ENCODE data around the gene XYLT1.

XYLT1 gene

DNA sequence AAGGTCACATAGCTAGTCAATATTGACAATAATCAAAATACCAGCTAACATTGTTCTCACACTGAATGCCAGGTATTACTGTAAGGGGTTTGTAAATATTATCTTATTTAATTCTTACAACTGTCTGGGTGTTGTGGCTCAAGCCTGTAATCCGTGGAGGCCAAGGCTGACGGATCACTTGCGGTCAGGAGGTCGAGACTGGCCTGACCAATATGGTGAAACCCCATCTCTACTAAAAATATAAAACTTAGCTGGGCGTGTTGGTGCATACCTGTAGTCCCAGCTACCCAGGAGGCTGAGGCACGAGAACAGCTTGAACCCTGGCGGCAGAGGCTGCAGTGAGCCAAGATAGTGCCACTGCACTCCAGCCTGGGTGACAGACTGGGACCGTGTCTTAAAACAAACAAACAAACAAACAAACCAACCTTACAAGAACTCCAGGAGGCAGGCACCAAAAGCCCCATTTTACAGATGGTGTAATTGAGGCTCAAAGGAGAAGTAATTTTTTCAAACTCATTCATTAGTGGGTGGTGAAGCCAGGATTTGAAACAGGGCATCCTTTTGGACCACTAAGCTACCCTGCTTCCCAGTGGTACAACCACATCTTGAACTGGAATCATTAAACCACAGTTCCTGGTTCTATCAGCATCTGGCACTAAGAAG is 104.3 kb downstream of the XYLT1 start:
- DNase-seq = no peak
- H2BK5ac ChIP-seq (ENCODE audit: low read length) = no peak overlapping the region
- peaks cover 4% of the 10 kb centered on the region for H3K79me1 ChIP-seq (ENCODE audit: low read length)
- no peak overlapping the region for H2BK120ac ChIP-seq (ENCODE audit: low read depth, low read length)
- H3K36me3 ChIP-seq (ENCODE audit: control insufficient read depth, insufficient read depth, low read length) = no peaks in the 10 kb centered on the region
- H4K8ac ChIP-seq (ENCODE audit: low read depth, low read length) = no peak overlapping the region
- H3K27me3 ChIP-seq (ENCODE audit: insufficient read depth, low read length, poor library complexity) = no peaks in the 10 kb centered on the region
- H3K4me3 ChIP-seq (ENCODE audit: low read length) = no peak overlapping the region
- no peak overlapping the region for H3K56ac ChIP-seq (ENCODE audit: low read length)
- H3K4me2 ChIP-seq (ENCODE audit: low read length) = no peak overlapping the region
- H3K9ac ChIP-seq (ENCODE audit: low read length) = no peak overlapping the region
- H3K4me1 ChIP-seq (ENCODE audit: control insufficient read depth, low read depth, low read length) = peaks cover 26% of the 10 kb centered on the region
- H3K4ac ChIP-seq (ENCODE audit: low read depth, low read length) = no peak overlapping the region
- H3K27ac ChIP-seq (ENCODE audit: low read depth, low read length) = no peak overlapping the region
- no peak overlapping the region for H2BK15ac ChIP-seq (replicated peaks; ENCODE audit: low read depth)
- no peaks in the 10 kb centered on the region for H3K79me2 ChIP-seq (ENCODE audit: control insufficient read depth, insufficient read depth, low read length)
- H4K5ac ChIP-seq (ENCODE audit: low read length) = no peak overlapping the region
- H2AK5ac ChIP-seq (ENCODE audit: low read length) = no peak overlapping the region
- H3K18ac ChIP-seq (ENCODE audit: low read length) = no peak overlapping the region
- no CpG with 5 or more reads among the region's 8 CpGs for WGBS (ENCODE audit: extremely low coverage, insufficient coverage, low lambda C conversion rate)
- H3K23ac ChIP-seq (ENCODE audit: low read length) = no peak overlapping the region

DNA sequence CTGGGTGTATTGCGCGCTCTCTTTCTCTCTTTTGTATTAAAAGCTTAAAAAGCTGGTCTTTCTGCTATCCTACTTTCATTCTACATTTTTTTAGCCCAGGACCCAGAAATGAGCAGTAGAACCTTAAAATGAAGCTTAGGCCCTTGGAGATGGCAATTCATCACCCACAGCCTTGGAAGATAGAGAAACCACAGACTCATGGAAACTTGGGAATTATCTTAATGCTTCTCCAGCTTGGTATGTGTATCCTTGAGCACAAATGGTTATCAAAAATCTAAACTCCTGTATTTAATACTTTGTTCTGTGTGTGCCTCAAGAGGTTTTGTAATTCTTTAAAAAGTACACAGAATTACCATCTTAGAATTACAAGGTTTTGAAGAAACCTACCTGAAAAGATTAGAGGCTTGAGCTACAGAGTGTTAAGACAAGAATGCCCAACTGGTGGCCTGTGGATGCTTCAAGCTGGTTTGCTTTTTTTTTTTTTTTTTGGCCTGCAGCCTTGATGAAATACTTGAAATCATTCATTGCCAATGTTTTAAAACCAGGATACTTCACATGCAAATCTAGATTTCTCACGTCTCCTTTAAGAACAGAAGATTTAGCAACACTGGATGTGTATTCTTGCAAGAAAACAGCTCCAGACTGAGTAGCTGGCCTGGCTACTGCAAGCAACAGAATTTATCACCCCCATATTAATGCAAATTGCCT is 105.0 kb downstream of the XYLT1 start:
- DNase-seq = no peak
- Histone ChIP-seq H3K27ac (ENCODE audit: low read depth, low read length) (no peak overlapping the region), H3K27me3 (ENCODE audit: insufficient read depth, low read length, poor library complexity) (no peaks in the 10 kb centered on the region), H3K56ac (ENCODE audit: low read length) (no peak overlapping the region), H2BK5ac (ENCODE audit: low read length) (no peak overlapping the region), H3K79me1 (ENCODE audit: low read length) (peaks cover 4% of the 10 kb centered on the region), H4K5ac (ENCODE audit: low read length) (no peak overlapping the region), H3K36me3 (ENCODE audit: control insufficient read depth, insufficient read depth, low read length) (no peaks in the 10 kb centered on the region), H3K18ac (ENCODE audit: low read length) (no peak overlapping the region), H3K79me2 (ENCODE audit: control insufficient read depth, insufficient read depth, low read length) (no peaks in the 10 kb centered on the region), H4K8ac (ENCODE audit: low read depth, low read length) (no peak overlapping the region), H2BK15ac (replicated peaks; ENCODE audit: low read depth) (no peak overlapping the region), H2AK5ac (ENCODE audit: low read length) (no peak overlapping the region), H2BK120ac (ENCODE audit: low read depth, low read length) (no peak overlapping the region), H3K4ac (ENCODE audit: low read depth, low read length) (no peak overlapping the region), H3K4me1 (ENCODE audit: control insufficient read depth, low read depth, low read length) (peaks cover 26% of the 10 kb centered on the region), H3K23ac (ENCODE audit: low read length) (no peak overlapping the region), H3K4me3 (ENCODE audit: low read length) (no peak overlapping the region), H3K9ac (ENCODE audit: low read length) (no peak overlapping the region), H3K4me2 (ENCODE audit: low read length) (no peak overlapping the region)
- no CpG with 5 or more reads among the region's 3 CpGs for whole genome bisulfite sequencing (ENCODE audit: extremely low coverage, insufficient coverage, low lambda C conversion rate)

GRCh38 chr16:17365211-17365541 is 105.6 kb downstream of the XYLT1 start:
- no peak overlapping the region for H3K27ac ChIP-seq (ENCODE audit: low read depth, low read length)
- H2BK120ac ChIP-seq (ENCODE audit: low read depth, low read length) = no peak overlapping the region
- no peaks in the 10 kb centered on the region for H3K36me3 ChIP-seq (ENCODE audit: control insufficient read depth, insufficient read depth, low read length)
- no peak overlapping the region for H3K56ac ChIP-seq (ENCODE audit: low read length)
- no peak overlapping the region for H4K8ac ChIP-seq (ENCODE audit: low read depth, low read length)
- peaks cover 4% of the 10 kb centered on the region for H3K79me1 ChIP-seq (ENCODE audit: low read length)
- H3K79me2 ChIP-seq (ENCODE audit: control insufficient read depth, insufficient read depth, low read length) = no peaks in the 10 kb centered on the region
- no peak overlapping the region for H3K4ac ChIP-seq (ENCODE audit: low read depth, low read length)
- DNase-seq = no peak
- no peak overlapping the region for H2BK5ac ChIP-seq (ENCODE audit: low read length)
- H2AK5ac ChIP-seq (ENCODE audit: low read length) = no peak overlapping the region
- no peak overlapping the region for H3K4me3 ChIP-seq (ENCODE audit: low read length)
- no peak overlapping the region for H3K9ac ChIP-seq (ENCODE audit: low read length)
- H2BK15ac ChIP-seq (replicated peaks; ENCODE audit: low read depth) = no peak overlapping the region
- H3K4me2 ChIP-seq (ENCODE audit: low read length) = no peak overlapping the region
- H3K23ac ChIP-seq (ENCODE audit: low read length) = no peak overlapping the region
- no peak overlapping the region for H4K5ac ChIP-seq (ENCODE audit: low read length)
- H3K18ac ChIP-seq (ENCODE audit: low read length) = peak overlapping the region; percentile 4
- no peaks in the 10 kb centered on the region for H3K27me3 ChIP-seq (ENCODE audit: insufficient read depth, low read length, poor library complexity)
- no CpG with 5 or more reads among the region's 4 CpGs for WGBS (ENCODE audit: extremely low coverage, insufficient coverage, low lambda C conversion rate)
- H3K4me1 ChIP-seq (ENCODE audit: control insufficient read depth, low read depth, low read length) = peaks cover 22% of the 10 kb centered on the region

DNA sequence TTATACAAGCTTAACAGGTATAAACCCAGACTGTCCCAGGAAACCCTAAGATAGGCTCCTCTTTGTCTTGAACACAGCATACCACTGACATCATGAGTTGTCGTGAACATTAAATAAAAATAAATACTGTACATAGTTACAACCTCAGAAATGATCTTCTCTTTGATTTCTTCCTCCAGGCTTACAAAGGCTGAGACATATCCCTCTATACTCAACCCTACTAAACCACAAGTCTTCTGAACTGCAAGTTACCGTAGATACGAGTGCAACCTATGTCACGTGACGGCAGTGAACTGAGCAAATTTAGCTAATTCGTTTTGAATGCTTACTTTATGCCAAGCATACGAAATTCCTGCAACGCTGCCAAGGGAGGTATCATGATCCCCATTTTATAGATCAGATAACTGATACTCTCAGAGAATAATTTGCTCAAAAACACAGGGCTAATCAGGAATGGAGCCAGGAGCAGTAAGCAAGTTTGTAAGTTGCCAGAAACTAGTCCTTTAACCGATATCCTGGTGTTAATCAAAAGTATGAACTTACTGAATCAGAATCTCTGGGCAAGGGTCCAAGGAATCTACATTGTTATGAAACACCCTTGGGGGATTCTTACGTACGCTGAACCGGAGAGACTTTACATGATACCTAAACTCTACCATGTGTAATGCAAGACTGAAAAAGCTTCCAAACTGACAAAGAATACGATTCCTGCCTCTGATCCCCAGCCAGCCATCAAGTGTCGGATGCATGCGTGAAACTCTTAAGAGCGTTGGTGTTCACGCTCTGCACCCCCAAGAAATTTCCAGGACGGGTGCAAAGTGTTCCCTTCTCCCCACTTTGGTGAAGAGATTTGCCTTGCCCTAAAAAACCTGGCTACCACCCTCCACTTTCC is 106.2 kb downstream of the XYLT1 start:
- Histone ChIP-seq H3K4ac (ENCODE audit: low read depth, low read length) (no peak overlapping the region), H3K27me3 (ENCODE audit: insufficient read depth, low read length, poor library complexity) (no peaks in the 10 kb centered on the region), H4K8ac (ENCODE audit: low read depth, low read length) (no peak overlapping the region), H3K4me2 (ENCODE audit: low read length) (no peak overlapping the region), H2BK120ac (ENCODE audit: low read depth, low read length) (no peak overlapping the region), H2AK5ac (ENCODE audit: low read length) (no peak overlapping the region), H2BK15ac (replicated peaks; ENCODE audit: low read depth) (no peak overlapping the region), H4K5ac (ENCODE audit: low read length) (no peak overlapping the region), H3K27ac (ENCODE audit: low read depth, low read length) (no peak overlapping the region), H3K9ac (ENCODE audit: low read length) (no peak overlapping the region), H3K79me2 (ENCODE audit: control insufficient read depth, insufficient read depth, low read length) (no peaks in the 10 kb centered on the region), H3K23ac (ENCODE audit: low read length) (no peak overlapping the region), H3K4me3 (ENCODE audit: low read length) (no peak overlapping the region), H3K36me3 (ENCODE audit: control insufficient read depth, insufficient read depth, low read length) (no peaks in the 10 kb centered on the region), H3K79me1 (ENCODE audit: low read length) (peaks cover 4% of the 10 kb centered on the region), H3K56ac (ENCODE audit: low read length) (no peak overlapping the region), H3K18ac (ENCODE audit: low read length) (no peak overlapping the region), H3K4me1 (ENCODE audit: control insufficient read depth, low read depth, low read length) (peaks cover 20% of the 10 kb centered on the region), H2BK5ac (ENCODE audit: low read length) (no peak overlapping the region)
- WGBS (ENCODE audit: extremely low coverage, insufficient coverage, low lambda C conversion rate) = no CpG with 5 or more reads among the region's 18 CpGs
- DNase-seq = no peak

DNA sequence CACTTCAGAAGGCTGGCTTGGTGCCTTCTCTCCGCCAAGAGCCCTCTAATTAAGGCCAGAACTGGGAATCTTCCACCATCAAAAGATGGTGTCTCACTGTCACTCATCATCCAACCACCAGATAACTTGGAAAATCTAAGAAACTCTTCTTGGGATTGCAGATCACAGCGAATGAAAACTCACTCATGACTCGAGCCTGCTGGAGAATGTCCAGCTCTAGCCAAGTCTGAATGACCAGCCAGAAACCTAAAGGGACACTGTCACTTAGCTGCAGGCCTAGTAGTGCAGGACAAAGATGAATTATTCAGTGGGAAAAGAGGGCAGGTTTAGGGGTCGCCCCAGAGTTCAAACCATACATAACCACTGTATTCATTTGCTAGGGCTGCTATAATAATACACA is 107.8 kb downstream of the XYLT1 start:
- Histone ChIP-seq H3K79me1 (ENCODE audit: low read length) (peaks cover 5% of the 10 kb centered on the region), H3K27me3 (ENCODE audit: insufficient read depth, low read length, poor library complexity) (no peaks in the 10 kb centered on the region), H3K4me2 (ENCODE audit: low read length) (no peak overlapping the region), H2AK5ac (ENCODE audit: low read length) (no peak overlapping the region), H3K4ac (ENCODE audit: low read depth, low read length) (no peak overlapping the region), H3K23ac (ENCODE audit: low read length) (no peak overlapping the region), H4K8ac (ENCODE audit: low read depth, low read length) (no peak overlapping the region), H3K27ac (ENCODE audit: low read depth, low read length) (no peak overlapping the region), H3K4me3 (ENCODE audit: low read length) (no peak overlapping the region), H3K36me3 (ENCODE audit: control insufficient read depth, insufficient read depth, low read length) (no peaks in the 10 kb centered on the region), H3K4me1 (ENCODE audit: control insufficient read depth, low read depth, low read length) (peaks cover 19% of the 10 kb centered on the region), H3K18ac (ENCODE audit: low read length) (peak overlapping the region; percentile 4), H2BK15ac (replicated peaks; ENCODE audit: low read depth) (no peak overlapping the region), H4K5ac (ENCODE audit: low read length) (no peak overlapping the region), H2BK120ac (ENCODE audit: low read depth, low read length) (no peak overlapping the region), H2BK5ac (ENCODE audit: low read length) (no peak overlapping the region), H3K9ac (ENCODE audit: low read length) (no peak overlapping the region), H3K56ac (ENCODE audit: low read length) (no peak overlapping the region), H3K79me2 (ENCODE audit: control insufficient read depth, insufficient read depth, low read length) (no peaks in the 10 kb centered on the region)
- DNase-seq = no peak
- WGBS (ENCODE audit: extremely low coverage, insufficient coverage, low lambda C conversion rate) = no CpG with 5 or more reads among the region's 4 CpGs
